Testis (tissue), 2 donors: Measurements from ENCODE around the gene BTRC.

Source experiments
- CTCF ChIP-seq, 3 experiments: fragments of 450-650 bp in 2 of 3; fragments of 200-600 bp in 1 of 3; sonication (generic) in 1 of 3; IDR thresholded peaks; one replicate each; pipeline ENCODE4 v1.5.1; 2016 to 2019; ENCODE audit warnings: antibody characterized with exemption in 3 of 3, mild to moderate bottlenecking in 2 of 3, moderate library complexity in 1 of 3
- POLR2A ChIP-seq: fragments of 450-650 bp; IDR thresholded peaks from one replicate; pipeline ENCODE4 v1.6.1; 2017; ENCODE audit warnings: antibody characterized with exemption, mild to moderate bottlenecking, moderate library complexity

- TF ChIP-seq CTCF (IDR thresholded peaks at IDR 0.05) (no peak), POLR2A (no peak)
Observed at GRCh38 chr10:101436302-101436701, 82.3 kb downstream of the BTRC start.
